MM.1S (cell line): ENCODE measurements around the gene AHCTF1.

Experiments used
- DNase-seq: peaks from one replicate; pipeline ENCODE4 v3.0.0-alpha.2; 2015
- H2AFZ ChIP-seq: fragments of 300-600 bp; sonication (generic); 2 replicates; pipeline ENCODE4 v1.6.0; 2016; ENCODE audit warnings: antibody characterized with exemption, low read length
- H3F3A ChIP-seq: fragments of 300-600 bp; sonication (generic); 2 replicates; pipeline ENCODE4 v1.6.1; 2016; ENCODE audit warnings: mild to moderate bottlenecking, antibody characterized with exemption, low read length, moderate library complexity, mixed read lengths; ENCODE audit not compliant: insufficient read depth
- H3K27ac ChIP-seq: fragments of 300-600 bp; sonication (generic); 2 replicates; pipeline ENCODE4 v1.5.1; 2016; ENCODE audit warnings: mild to moderate bottlenecking, low read length
- H3K27me3 ChIP-seq: fragments of 300-600 bp; sonication (generic); replicated peaks from 2 replicates; pipeline ENCODE4 v1.6.0; 2016; ENCODE audit warnings: low read length; ENCODE audit not compliant: insufficient read depth
- H3K36me3 ChIP-seq: fragments of 300-600 bp; sonication (generic); replicated peaks from 2 replicates; pipeline ENCODE4 v1.6.1; 2016; ENCODE audit warnings: mild to moderate bottlenecking, low read length, mixed read lengths; ENCODE audit not compliant: insufficient read depth
- H3K4me1 ChIP-seq: fragments of 300-600 bp; sonication (generic); 2 replicates; pipeline ENCODE4 v1.6.1; 2016; ENCODE audit warnings: low read length, mixed read lengths
- H3K4me2 ChIP-seq: fragments of 300-600 bp; sonication (generic); 2 replicates; pipeline ENCODE4 v1.6.0; 2016; ENCODE audit warnings: low read depth, low read length
- H3K4me3 ChIP-seq: fragments of 300-600 bp; sonication (generic); 2 replicates; pipeline ENCODE4 v1.5.1; 2016; ENCODE audit warnings: low read length, mixed read lengths
- H3K79me2 ChIP-seq: fragments of 300-600 bp; sonication (generic); 2 replicates; pipeline ENCODE4 v1.6.1; 2016; ENCODE audit warnings: mixed run types, low read length, mixed read lengths
- H3K9ac ChIP-seq: fragments of 300-600 bp; sonication (generic); 2 replicates; pipeline ENCODE4 v1.6.1; 2016; ENCODE audit warnings: low read length, mixed read lengths
- H3K9me2 ChIP-seq: fragments of 300-600 bp; sonication (generic); replicated peaks from 2 replicates; pipeline ENCODE4 v1.6.1; 2016; ENCODE audit warnings: mild to moderate bottlenecking, low read length, mixed read lengths; ENCODE audit not compliant: insufficient read depth
- H3K9me3 ChIP-seq: fragments of 300-600 bp; sonication (generic); replicated peaks from 2 replicates; pipeline ENCODE4 v1.6.1; 2016; ENCODE audit warnings: mild to moderate bottlenecking, low read length, mixed read lengths; ENCODE audit not compliant: insufficient read depth
- H4K20me1 ChIP-seq: fragments of 300-600 bp; sonication (generic); 2 replicates; pipeline ENCODE4 v1.6.1; 2016; ENCODE audit warnings: mild to moderate bottlenecking, low read length, moderate library complexity, mixed read lengths; ENCODE audit not compliant: insufficient read depth
- CTCF ChIP-seq: fragments of 300-600 bp; sonication (generic); IDR thresholded peaks from 2 replicates; pipeline ENCODE4 v1.5.1; 2016; ENCODE audit warnings: antibody characterized with exemption, low read length, mixed read lengths
- EZH2 ChIP-seq: fragments of 300-600 bp; sonication (generic); optimal IDR thresholded peaks from 2 replicates; pipeline ENCODE3; 2017; ENCODE audit warnings: low read depth, mild to moderate bottlenecking, antibody characterized with exemption, low read length, mixed read lengths
- EZH2phosphoT487 ChIP-seq: fragments of 300-600 bp; sonication (generic); IDR thresholded peaks from 2 replicates; pipeline ENCODE4 v1.6.1; 2018; ENCODE audit warnings: antibody characterized with exemption, low read length

AHCTF1 gene

GRCh38 chr1:246931549-246932365 is at the start of gene AHCTF1:
TSS of gene AHCTF1 (minus strand) at chr1:246931948. CDS start at chr1:246918370, 13,578 bp downstream.
- peak within 1 kb of the TSS; percentile 83 for H2AFZ ChIP-seq
- H3K36me3 ChIP-seq: no peaks in the 10 kb centered on the region; the same call in 1 of the 2 replicates
- TF ChIP-seq CTCF: no peak
- H3K27ac ChIP-seq: peak within 1 kb of the TSS; percentile 91
- peak; percentile 98 for DNase-seq
- peak within 1 kb of the TSS; percentile 89 for H3K9ac ChIP-seq
- no peaks in the 10 kb centered on the region for H3K4me1 ChIP-seq
- H3K79me2 ChIP-seq: peaks cover 44% of the 10 kb centered on the region
- H3K4me2 ChIP-seq: peak within 1 kb of the TSS; percentile 75
- no peaks in the 10 kb centered on the region for H3K9me3 ChIP-seq
- H3K4me3 ChIP-seq: peak within 1 kb of the TSS; percentile 98
- no peaks in the 10 kb centered on the region for H4K20me1 ChIP-seq
- H3F3A ChIP-seq: peaks cover 12% of the 10 kb centered on the region
- no peaks in the 10 kb centered on the region for H3K27me3 ChIP-seq
- no peaks in the 10 kb centered on the region for H3K9me2 ChIP-seq

GRCh38 chr1:246978785-246979184 is 47.0 kb upstream of the AHCTF1 start:
- no peak for DNase-seq
- TF ChIP-seq EZH2phosphoT487 (no peak), EZH2 (no peak), CTCF (no peak)
- H2AFZ ChIP-seq: no peak overlapping the region
- H4K20me1 ChIP-seq: no peaks in the 10 kb centered on the region
- H3K4me3 ChIP-seq: no peak overlapping the region
- no peaks in the 10 kb centered on the region for H3K4me1 ChIP-seq
- H3K79me2 ChIP-seq: no peaks in the 10 kb centered on the region
- H3K9me3 ChIP-seq: no peaks in the 10 kb centered on the region
- H3F3A ChIP-seq: no peaks in the 10 kb centered on the region
- H3K27me3 ChIP-seq: no peaks in the 10 kb centered on the region
- no peak overlapping the region for H3K9ac ChIP-seq
- H3K36me3 ChIP-seq: no peaks in the 10 kb centered on the region
- H3K27ac ChIP-seq: no peak overlapping the region
- no peaks in the 10 kb centered on the region for H3K9me2 ChIP-seq
- H3K4me2 ChIP-seq: no peak overlapping the region

- H3K9ac ChIP-seq: no peak overlapping the region
- H3K79me2 ChIP-seq: no peaks in the 10 kb centered on the region
- H3K9me3 ChIP-seq: no peaks in the 10 kb centered on the region
- H3K4me3 ChIP-seq: no peak overlapping the region
- H3K4me1 ChIP-seq: no peaks in the 10 kb centered on the region
- no peak overlapping the region for H2AFZ ChIP-seq
- TF ChIP-seq EZH2phosphoT487 (no peak), EZH2 (no peak), CTCF (no peak)
- H3K27me3 ChIP-seq: no peaks in the 10 kb centered on the region
- H3K4me2 ChIP-seq: no peak overlapping the region
- no peak for DNase-seq
- no peaks in the 10 kb centered on the region for H4K20me1 ChIP-seq
- H3F3A ChIP-seq: no peaks in the 10 kb centered on the region
- H3K36me3 ChIP-seq: no peaks in the 10 kb centered on the region
- H3K9me2 ChIP-seq: no peaks in the 10 kb centered on the region
- H3K27ac ChIP-seq: no peak overlapping the region
These were observed 46.5 kb upstream of the AHCTF1 start for GRCh38 chr1:246978281-246978680.
